SK-N-SH (cell line): ENCODE data around the gene ADCK1. TPM values are rescaled to one million over a fixed set of nuclear protein-coding genes. Genes with fewer than 3 reads are reported as not detected.

Experiments
- CTCF ChIA-PET: fragments of 300-600, 350-600 bp; formaldehyde crosslinking; extraction: SDS; loops from one replicate; lab custom pipeline; 2021; lab: Yijun Ruan, JAX
- POLR2A ChIA-PET: fragments of 350-600 bp; sonication (Branson Sonifier 250); formaldehyde crosslinking; extraction: SDS; loops from one replicate; lab custom pipeline; 2020; ENCODE audit warnings: antibody characterized with exemption, inconsistent platforms; lab: Yijun Ruan, JAX
- DNase-seq: peaks from one replicate; pipeline ENCODE4 v3.0.0; 2012
- H2AFZ ChIP-seq: fragments of 200-600 bp; sonication (generic); 2 replicates; pipeline ENCODE4 v1.8.1; 2016; ENCODE audit warnings: antibody characterized with exemption, mild to moderate bottlenecking, low read depth
- H3F3A ChIP-seq: fragments of 200-600 bp; sonication (generic); replicated peaks from 2 replicates; pipeline ENCODE3; 2016; ENCODE audit warnings: antibody characterized with exemption, mild to moderate bottlenecking; ENCODE audit not compliant: insufficient read depth
- H3K27ac ChIP-seq, 2 experiments: fragments of 200-500 bp in 1 of 2; fragments of 200-600 bp in 1 of 2; sonication (Bioruptor generic) in 1 of 2; sonication (generic), shearing (Covaris generic) in 1 of 2; 2 replicates each; pipeline versions ENCODE4 v1.5.1 to v1.6.1; 2014 to 2016; ENCODE audit warnings: low read depth in 2 of 2, inconsistent platforms in 1 of 2, low read length in 1 of 2, mild to moderate bottlenecking in 1 of 2, mixed read lengths in 1 of 2
- H3K27me3 ChIP-seq: fragments of 200-600 bp; sonication (generic), shearing (Covaris generic); 2 replicates; pipeline ENCODE4 v1.6.1; 2016; ENCODE audit warnings: mixed run types; ENCODE audit not compliant: insufficient read depth
- H3K36me3 ChIP-seq, 2 experiments: fragments of 200-500 bp in 1 of 2; fragments of 200-600 bp in 1 of 2; sonication (Bioruptor generic) in 1 of 2; sonication (generic) in 1 of 2; replicated peaks in 1 of 2; 2 replicates each; pipeline versions ENCODE3 to v1.5.1; 2014 to 2016; ENCODE audit warnings: low read length in 1 of 2, mild to moderate bottlenecking in 1 of 2; ENCODE audit not compliant: insufficient read depth in 2 of 2, control insufficient read depth in 1 of 2
- H3K4me1 ChIP-seq, 2 experiments: fragments of 200-500 bp in 1 of 2; fragments of 200-600 bp in 1 of 2; sonication (Bioruptor generic) in 1 of 2; sonication (generic), shearing (Covaris generic) in 1 of 2; 2 replicates each; pipeline versions ENCODE4 v1.5.1 to v1.6.1; 2014 to 2016; ENCODE audit warnings: low read depth in 1 of 2, low read length in 1 of 2, mixed run types in 1 of 2; ENCODE audit not compliant: insufficient read depth in 2 of 2, control insufficient read depth in 1 of 2
- H3K4me2 ChIP-seq: fragments of 200-600 bp; sonication (generic), shearing (Covaris generic); 2 replicates; pipeline ENCODE4 v1.6.1; 2017; ENCODE audit warnings: mixed run types
- H3K4me3 ChIP-seq, 2 experiments: fragments of 200-500 bp in 1 of 2; fragments of 200-600 bp in 1 of 2; sonication (Bioruptor generic) in 1 of 2; sonication (generic), shearing (Covaris generic) in 1 of 2; 2 replicates each; pipeline versions ENCODE4 v1.5.1 to v1.8.1; 2014 to 2016; ENCODE audit warnings: low read depth in 2 of 2, inconsistent platforms in 1 of 2, low read length in 1 of 2, mild to moderate bottlenecking in 1 of 2, mixed read lengths in 1 of 2, moderate library complexity in 1 of 2
- H3K79me2 ChIP-seq: fragments of 200-600 bp; sonication (generic); 2 replicates; pipeline ENCODE4 v1.8.1; 2017; ENCODE audit warnings: mild to moderate bottlenecking; ENCODE audit not compliant: insufficient read depth
- H3K9ac ChIP-seq: fragments of 200-600 bp; sonication (generic); 2 replicates; pipeline ENCODE4 v1.6.1; 2017; ENCODE audit warnings: mixed run types
- H3K9me2 ChIP-seq: fragments of 200-600 bp; sonication (generic); 2 replicates; pipeline ENCODE4 v1.6.1; 2017; ENCODE audit warnings: mixed run types
- H3K9me3 ChIP-seq: fragments of 200-600 bp; sonication (generic); 2 replicates; pipeline ENCODE4 v1.6.1; 2017; ENCODE audit warnings: mixed run types, mild to moderate bottlenecking, moderate library complexity
- H4K20me1 ChIP-seq: fragments of 200-600 bp; sonication (generic); 2 replicates; pipeline ENCODE4 v1.6.1; 2017; ENCODE audit warnings: mild to moderate bottlenecking, mixed run types; ENCODE audit not compliant: insufficient read depth
- ELF1 ChIP-seq: IDR thresholded peaks from 2 replicates; pipeline ENCODE4 v1.4.0; 2012
- EP300 ChIP-seq, 2 experiments: IDR thresholded peaks; 2 replicates each; pipeline versions ENCODE4 v1.4.0 to v1.6.1; 2012; ENCODE audit warnings: borderline replicate concordance in 1 of 2, low read depth in 1 of 2, low read length in 1 of 2
- FOSL2 ChIP-seq: IDR thresholded peaks from 2 replicates; pipeline ENCODE4 v1.4.0; 2012; ENCODE audit warnings: low read depth, mild to moderate bottlenecking, moderate library complexity, borderline replicate concordance
- JUND ChIP-seq: IDR thresholded peaks from 2 replicates; pipeline ENCODE4 v1.4.0; 2012
- MEF2A ChIP-seq: IDR thresholded peaks from 2 replicates; pipeline ENCODE4 v1.4.0; 2012; ENCODE audit warnings: low read depth, borderline replicate concordance
- MXI1 ChIP-seq: IDR thresholded peaks from 2 replicates; pipeline ENCODE4 v1.6.1; 2012; ENCODE audit warnings: mild to moderate bottlenecking, low read depth, low read length, improper control_type of control experiment
- NFIC ChIP-seq: IDR thresholded peaks from 2 replicates; pipeline ENCODE4 v1.4.0; 2012; ENCODE audit warnings: borderline replicate concordance
- POLR2AphosphoS5 ChIP-seq: IDR thresholded peaks from 2 replicates; pipeline ENCODE4 v1.6.1; 2012; ENCODE audit warnings: low read depth, low read length
- RXRA ChIP-seq: IDR thresholded peaks from 2 replicates; pipeline ENCODE4 v1.4.0; 2012; ENCODE audit warnings: low read depth, mild to moderate bottlenecking, borderline replicate concordance
- SIN3A ChIP-seq: IDR thresholded peaks from 2 replicates; pipeline ENCODE4 v1.6.1; 2012; ENCODE audit warnings: low read depth, mild to moderate bottlenecking, low read length, moderate library complexity, borderline replicate concordance
- SMC3 ChIP-seq: IDR thresholded peaks from 2 replicates; pipeline ENCODE4 v1.6.1; 2012; ENCODE audit warnings: low read depth, low read length, improper control_type of control experiment
- TAF1 ChIP-seq: IDR thresholded peaks from 2 replicates; pipeline ENCODE4 v1.6.1; 2012; ENCODE audit warnings: low read depth, mild to moderate bottlenecking, low read length, moderate library complexity, borderline replicate concordance
- TCF12 ChIP-seq: IDR thresholded peaks from 2 replicates; pipeline ENCODE4 v1.4.0; 2012
- TEAD4 ChIP-seq: IDR thresholded peaks from 2 replicates; pipeline ENCODE4 v1.4.0; 2012; ENCODE audit warnings: mild to moderate bottlenecking, borderline replicate concordance; ENCODE audit not compliant: insufficient read depth
- WGBS: methylation state at CpG from one replicate; pipeline ENCODE4 v1.1.6; 2017; ENCODE audit warnings: low lambda C conversion rate; 5-methylcytosine and 5-hydroxymethylcytosine counted together
- polyA plus RNA-seq, 3 experiments: library from polyadenylated mRNA; depleted of rRNA; stranded (reverse); fragments of >200 nt; gene quantifications; 2 replicates each; pipeline ENCODE4 v1.2.3, GENCODE V29; 2012
- TF ChIP-seq, protein P1 (sequence below): IDR thresholded peaks from 2 replicates; pipeline ENCODE4 v1.6.1; 2012; ENCODE audit warnings: mild to moderate bottlenecking, low read depth, low read length, moderate library complexity
- TF ChIP-seq, protein P2 (sequence below): fragments of 150-350 bp; IDR thresholded peaks from 2 replicates; pipeline ENCODE4 v1.6.1; 2016; ENCODE audit warnings: mild to moderate bottlenecking, low read depth, low read length
- TF ChIP-seq, protein P3 (sequence below): fragments of 150-350 bp; IDR thresholded peaks from 2 replicates; pipeline ENCODE4 v1.6.1; 2017; ENCODE audit warnings: antibody characterized with exemption, low read length, low read depth, borderline replicate concordance
- TF ChIP-seq, protein P4 (sequence below): IDR thresholded peaks from 2 replicates; pipeline ENCODE4 v1.4.0; 2012; ENCODE audit warnings: low read depth, borderline replicate concordance

ADCK1 gene
- polyA plus RNA-seq, 1 of the 3 experiments (the other 2 are of a cell fraction) = 11.4 TPM

DNA sequence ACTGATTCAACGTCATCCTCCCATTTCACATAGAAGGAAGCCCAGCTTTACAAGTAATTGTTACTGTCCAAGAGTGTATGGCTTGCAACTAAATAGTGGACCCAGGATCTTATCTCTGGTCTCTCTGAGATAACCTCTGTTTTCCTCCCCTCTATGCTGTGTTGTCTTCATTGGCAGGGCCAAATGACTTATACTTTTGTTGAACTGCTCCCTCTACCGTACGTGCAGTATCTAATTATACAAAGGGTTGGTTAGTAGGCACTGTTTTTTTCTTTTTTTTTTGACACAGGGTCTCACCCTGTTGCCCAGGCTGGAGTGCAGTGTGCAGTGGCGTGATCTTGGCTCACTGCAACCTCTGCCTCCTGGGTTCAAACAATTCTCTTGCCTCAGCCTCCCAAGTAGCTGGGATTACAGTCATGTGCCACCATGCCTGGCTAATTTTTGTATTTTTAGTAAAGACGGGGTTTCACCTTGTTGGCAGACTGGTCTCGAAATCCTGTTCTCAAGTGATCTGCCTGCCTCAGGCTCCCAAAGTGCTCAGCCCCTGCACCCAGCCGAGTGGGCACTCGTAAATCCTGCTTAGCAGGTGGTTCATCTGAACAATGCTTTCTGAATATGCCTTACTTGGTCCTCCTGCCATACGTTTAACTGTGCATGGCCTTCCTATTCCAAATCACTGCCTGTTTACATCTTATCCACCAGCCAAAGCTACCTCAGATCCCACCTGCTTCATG is 162.1 kb downstream of the ADCK1 start:
- H3K79me2 ChIP-seq = no peaks in the 10 kb centered on the region
- DNase-seq = no peak
- H3K4me2 ChIP-seq = no peak overlapping the region
- H3K27ac ChIP-seq = no peak overlapping the region
- no peaks in the 10 kb centered on the region for H3K36me3 ChIP-seq
- no peaks in the 10 kb centered on the region for H3K9me2 ChIP-seq
- H3K27me3 ChIP-seq = no peaks in the 10 kb centered on the region
- no peak overlapping the region for H3K9ac ChIP-seq
- no peak overlapping the region for H2AFZ ChIP-seq
- TF ChIP-seq NFIC = no peak
- TF ChIP-seq, protein P1, sequence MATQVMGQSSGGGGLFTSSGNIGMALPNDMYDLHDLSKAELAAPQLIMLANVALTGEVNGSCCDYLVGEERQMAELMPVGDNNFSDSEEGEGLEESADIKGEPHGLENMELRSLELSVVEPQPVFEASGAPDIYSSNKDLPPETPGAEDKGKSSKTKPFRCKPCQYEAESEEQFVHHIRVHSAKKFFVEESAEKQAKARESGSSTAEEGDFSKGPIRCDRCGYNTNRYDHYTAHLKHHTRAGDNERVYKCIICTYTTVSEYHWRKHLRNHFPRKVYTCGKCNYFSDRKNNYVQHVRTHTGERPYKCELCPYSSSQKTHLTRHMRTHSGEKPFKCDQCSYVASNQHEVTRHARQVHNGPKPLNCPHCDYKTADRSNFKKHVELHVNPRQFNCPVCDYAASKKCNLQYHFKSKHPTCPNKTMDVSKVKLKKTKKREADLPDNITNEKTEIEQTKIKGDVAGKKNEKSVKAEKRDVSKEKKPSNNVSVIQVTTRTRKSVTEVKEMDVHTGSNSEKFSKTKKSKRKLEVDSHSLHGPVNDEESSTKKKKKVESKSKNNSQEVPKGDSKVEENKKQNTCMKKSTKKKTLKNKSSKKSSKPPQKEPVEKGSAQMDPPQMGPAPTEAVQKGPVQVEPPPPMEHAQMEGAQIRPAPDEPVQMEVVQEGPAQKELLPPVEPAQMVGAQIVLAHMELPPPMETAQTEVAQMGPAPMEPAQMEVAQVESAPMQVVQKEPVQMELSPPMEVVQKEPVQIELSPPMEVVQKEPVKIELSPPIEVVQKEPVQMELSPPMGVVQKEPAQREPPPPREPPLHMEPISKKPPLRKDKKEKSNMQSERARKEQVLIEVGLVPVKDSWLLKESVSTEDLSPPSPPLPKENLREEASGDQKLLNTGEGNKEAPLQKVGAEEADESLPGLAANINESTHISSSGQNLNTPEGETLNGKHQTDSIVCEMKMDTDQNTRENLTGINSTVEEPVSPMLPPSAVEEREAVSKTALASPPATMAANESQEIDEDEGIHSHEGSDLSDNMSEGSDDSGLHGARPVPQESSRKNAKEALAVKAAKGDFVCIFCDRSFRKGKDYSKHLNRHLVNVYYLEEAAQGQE = no peak
- TF ChIP-seq ELF1 = no peak
- TF ChIP-seq FOSL2 = no peak
- TF ChIP-seq, protein P2, sequence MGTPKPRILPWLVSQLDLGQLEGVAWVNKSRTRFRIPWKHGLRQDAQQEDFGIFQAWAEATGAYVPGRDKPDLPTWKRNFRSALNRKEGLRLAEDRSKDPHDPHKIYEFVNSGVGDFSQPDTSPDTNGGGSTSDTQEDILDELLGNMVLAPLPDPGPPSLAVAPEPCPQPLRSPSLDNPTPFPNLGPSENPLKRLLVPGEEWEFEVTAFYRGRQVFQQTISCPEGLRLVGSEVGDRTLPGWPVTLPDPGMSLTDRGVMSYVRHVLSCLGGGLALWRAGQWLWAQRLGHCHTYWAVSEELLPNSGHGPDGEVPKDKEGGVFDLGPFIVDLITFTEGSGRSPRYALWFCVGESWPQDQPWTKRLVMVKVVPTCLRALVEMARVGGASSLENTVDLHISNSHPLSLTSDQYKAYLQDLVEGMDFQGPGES = no peak
- TF ChIP-seq, all 33 proteins: peak for 0
- Histone ChIP-seq H3K4me3 (no peak overlapping the region), H3K4me1 (peaks cover 0 to 3% of the 10 kb centered on the region in 2 experiments; a peak in 1 of 4 replicates), H3K9me3 (no peaks in the 10 kb centered on the region), H3F3A (no peaks in the 10 kb centered on the region), H4K20me1 (no peaks in the 10 kb centered on the region)
- ChIA-PET CTCF (interaction anchor here (0.9 to 1.0 kb wide), 2 partner anchors 11 to 99 kb away, joined by 3 read pairs; no protein-coding TSS in a partner anchor), POLR2A (no interaction called here)
- WGBS = 32% methylated on average over 9 of the region's 9 CpGs

DNA sequence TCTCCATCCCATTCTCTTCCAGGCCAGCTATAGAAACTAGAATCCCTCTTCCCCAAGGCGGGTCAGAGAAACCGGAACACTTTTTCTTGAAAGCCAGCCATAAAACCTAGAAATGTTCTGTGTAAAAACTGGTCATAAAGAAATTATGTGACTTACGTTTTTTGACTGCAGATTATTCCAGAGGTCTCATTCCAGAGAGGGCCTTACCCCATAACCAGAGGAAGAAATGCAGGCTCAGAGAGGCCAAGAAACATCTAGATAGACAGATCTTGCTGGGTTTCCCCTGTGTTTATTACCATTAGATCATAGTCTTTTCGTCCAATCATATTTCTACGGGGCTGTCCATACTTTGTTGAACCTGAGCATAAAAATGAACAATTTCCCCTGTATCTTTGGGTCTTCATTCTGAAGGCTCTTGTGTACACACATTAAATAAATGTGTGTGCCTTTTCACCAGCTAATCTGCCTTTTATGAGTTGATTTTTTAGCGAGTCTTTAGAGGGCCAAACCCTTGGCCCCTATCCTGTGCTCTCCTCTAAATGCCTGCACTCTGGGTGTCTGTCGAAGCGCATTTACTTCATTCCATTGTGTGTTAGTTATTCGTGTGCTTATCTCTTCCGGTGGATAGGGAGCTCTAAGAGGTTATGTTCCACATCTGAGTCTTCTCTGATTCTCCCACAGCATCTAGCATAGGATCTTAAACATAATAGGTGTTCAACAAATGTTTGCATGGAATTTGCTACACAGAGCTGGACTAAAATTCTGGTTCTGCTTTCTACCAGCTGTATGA is 163.0 kb downstream of the ADCK1 start:
- no peaks in the 10 kb centered on the region for H3K9me2 ChIP-seq
- peaks cover 0 to 3% of the 10 kb centered on the region in 2 experiments; a peak in 1 of 4 replicates for H3K4me1 ChIP-seq
- H3K27me3 ChIP-seq = no peaks in the 10 kb centered on the region
- H4K20me1 ChIP-seq = no peaks in the 10 kb centered on the region
- POLR2A ChIA-PET = no interaction called here
- CTCF ChIA-PET = interaction anchor here (0.7 kb wide), 1 partner anchor 190 kb away, joined by 3 read pairs; no protein-coding TSS in a partner anchor
- H3F3A ChIP-seq = no peaks in the 10 kb centered on the region
- no peak overlapping the region for H3K4me3 ChIP-seq
- no peak overlapping the region for H3K9ac ChIP-seq
- no peak overlapping the region for H3K27ac ChIP-seq
- no peak for DNase-seq
- no peak overlapping the region for H2AFZ ChIP-seq
- no peaks in the 10 kb centered on the region for H3K9me3 ChIP-seq
- H3K79me2 ChIP-seq = no peaks in the 10 kb centered on the region
- H3K36me3 ChIP-seq = no peaks in the 10 kb centered on the region
- WGBS = 49% methylated on average over 10 of the region's 10 CpGs
- H3K4me2 ChIP-seq = no peak overlapping the region
- TF ChIP-seq MXI1 = no peak
- TF ChIP-seq, protein P2 = no peak
- TF ChIP-seq, protein P3, sequence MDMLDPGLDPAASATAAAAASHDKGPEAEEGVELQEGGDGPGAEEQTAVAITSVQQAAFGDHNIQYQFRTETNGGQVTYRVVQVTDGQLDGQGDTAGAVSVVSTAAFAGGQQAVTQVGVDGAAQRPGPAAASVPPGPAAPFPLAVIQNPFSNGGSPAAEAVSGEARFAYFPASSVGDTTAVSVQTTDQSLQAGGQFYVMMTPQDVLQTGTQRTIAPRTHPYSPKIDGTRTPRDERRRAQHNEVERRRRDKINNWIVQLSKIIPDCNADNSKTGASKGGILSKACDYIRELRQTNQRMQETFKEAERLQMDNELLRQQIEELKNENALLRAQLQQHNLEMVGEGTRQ = no peak
- no peak for TF ChIP-seq JUND
- no peak for TF ChIP-seq SIN3A
- TF ChIP-seq EP300 (IDR thresholded peaks at IDR 0.05; ENCODE audit: borderline replicate concordance in 1 of 2, low read depth in 1 of 2, low read length in 1 of 2) = no peak
- TF ChIP-seq TEAD4 = no peak
- no peak for TF ChIP-seq TAF1
- TF ChIP-seq POLR2AphosphoS5 = no peak
- TF ChIP-seq TCF12 = no peak
- no peak for TF ChIP-seq SMC3
- TF ChIP-seq RXRA = no peak
- no peak for TF ChIP-seq MEF2A
- TF ChIP-seq, protein P4, sequence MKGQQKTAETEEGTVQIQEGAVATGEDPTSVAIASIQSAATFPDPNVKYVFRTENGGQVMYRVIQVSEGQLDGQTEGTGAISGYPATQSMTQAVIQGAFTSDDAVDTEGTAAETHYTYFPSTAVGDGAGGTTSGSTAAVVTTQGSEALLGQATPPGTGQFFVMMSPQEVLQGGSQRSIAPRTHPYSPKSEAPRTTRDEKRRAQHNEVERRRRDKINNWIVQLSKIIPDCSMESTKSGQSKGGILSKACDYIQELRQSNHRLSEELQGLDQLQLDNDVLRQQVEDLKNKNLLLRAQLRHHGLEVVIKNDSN = no peak
